ENCODE results near the gene EMSY.

GRCh38 chr11:76419896-76420295, 24.9 kb upstream of the EMSY start:
- TF ChIP-seq EP300 (conservative IDR thresholded peaks at IDR 0.05; ENCODE audit: poor library complexity, severe bottlenecking) (no peak), POLR2AphosphoS5 (IDR thresholded peaks at IDR 0.05) (no peak), RAD21 (conservative IDR thresholded peaks at IDR 0.05) (no peak), EZH2 (IDR thresholded peaks at IDR 0.05; ENCODE audit: borderline replicate concordance, insufficient read depth, low read length, poor library complexity, severe bottlenecking) (no peak), TAF1 (IDR thresholded peaks at IDR 0.05; ENCODE audit: low read depth) (no peak), SMC3 (conservative IDR thresholded peaks at IDR 0.05; ENCODE audit: poor library complexity) (no peak), MXI1 (conservative IDR thresholded peaks at IDR 0.05; ENCODE audit: poor library complexity, severe bottlenecking) (no peak)
- TF ChIP-seq, protein P1, sequence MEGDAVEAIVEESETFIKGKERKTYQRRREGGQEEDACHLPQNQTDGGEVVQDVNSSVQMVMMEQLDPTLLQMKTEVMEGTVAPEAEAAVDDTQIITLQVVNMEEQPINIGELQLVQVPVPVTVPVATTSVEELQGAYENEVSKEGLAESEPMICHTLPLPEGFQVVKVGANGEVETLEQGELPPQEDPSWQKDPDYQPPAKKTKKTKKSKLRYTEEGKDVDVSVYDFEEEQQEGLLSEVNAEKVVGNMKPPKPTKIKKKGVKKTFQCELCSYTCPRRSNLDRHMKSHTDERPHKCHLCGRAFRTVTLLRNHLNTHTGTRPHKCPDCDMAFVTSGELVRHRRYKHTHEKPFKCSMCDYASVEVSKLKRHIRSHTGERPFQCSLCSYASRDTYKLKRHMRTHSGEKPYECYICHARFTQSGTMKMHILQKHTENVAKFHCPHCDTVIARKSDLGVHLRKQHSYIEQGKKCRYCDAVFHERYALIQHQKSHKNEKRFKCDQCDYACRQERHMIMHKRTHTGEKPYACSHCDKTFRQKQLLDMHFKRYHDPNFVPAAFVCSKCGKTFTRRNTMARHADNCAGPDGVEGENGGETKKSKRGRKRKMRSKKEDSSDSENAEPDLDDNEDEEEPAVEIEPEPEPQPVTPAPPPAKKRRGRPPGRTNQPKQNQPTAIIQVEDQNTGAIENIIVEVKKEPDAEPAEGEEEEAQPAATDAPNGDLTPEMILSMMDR (IDR thresholded peaks at IDR 0.05; ENCODE audit: poor library complexity, severe bottlenecking) = no peak
- TF ChIP-seq, protein P2, sequence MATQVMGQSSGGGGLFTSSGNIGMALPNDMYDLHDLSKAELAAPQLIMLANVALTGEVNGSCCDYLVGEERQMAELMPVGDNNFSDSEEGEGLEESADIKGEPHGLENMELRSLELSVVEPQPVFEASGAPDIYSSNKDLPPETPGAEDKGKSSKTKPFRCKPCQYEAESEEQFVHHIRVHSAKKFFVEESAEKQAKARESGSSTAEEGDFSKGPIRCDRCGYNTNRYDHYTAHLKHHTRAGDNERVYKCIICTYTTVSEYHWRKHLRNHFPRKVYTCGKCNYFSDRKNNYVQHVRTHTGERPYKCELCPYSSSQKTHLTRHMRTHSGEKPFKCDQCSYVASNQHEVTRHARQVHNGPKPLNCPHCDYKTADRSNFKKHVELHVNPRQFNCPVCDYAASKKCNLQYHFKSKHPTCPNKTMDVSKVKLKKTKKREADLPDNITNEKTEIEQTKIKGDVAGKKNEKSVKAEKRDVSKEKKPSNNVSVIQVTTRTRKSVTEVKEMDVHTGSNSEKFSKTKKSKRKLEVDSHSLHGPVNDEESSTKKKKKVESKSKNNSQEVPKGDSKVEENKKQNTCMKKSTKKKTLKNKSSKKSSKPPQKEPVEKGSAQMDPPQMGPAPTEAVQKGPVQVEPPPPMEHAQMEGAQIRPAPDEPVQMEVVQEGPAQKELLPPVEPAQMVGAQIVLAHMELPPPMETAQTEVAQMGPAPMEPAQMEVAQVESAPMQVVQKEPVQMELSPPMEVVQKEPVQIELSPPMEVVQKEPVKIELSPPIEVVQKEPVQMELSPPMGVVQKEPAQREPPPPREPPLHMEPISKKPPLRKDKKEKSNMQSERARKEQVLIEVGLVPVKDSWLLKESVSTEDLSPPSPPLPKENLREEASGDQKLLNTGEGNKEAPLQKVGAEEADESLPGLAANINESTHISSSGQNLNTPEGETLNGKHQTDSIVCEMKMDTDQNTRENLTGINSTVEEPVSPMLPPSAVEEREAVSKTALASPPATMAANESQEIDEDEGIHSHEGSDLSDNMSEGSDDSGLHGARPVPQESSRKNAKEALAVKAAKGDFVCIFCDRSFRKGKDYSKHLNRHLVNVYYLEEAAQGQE (IDR thresholded peaks at IDR 0.05; ENCODE audit: borderline replicate concordance) = no peak
